ENCODE measurements around the gene ATP5MK. TPM values are rescaled to one million over a fixed set of nuclear protein-coding genes. Genes with fewer than 3 reads are reported as not detected.

Gene ATP5MK, protein sequence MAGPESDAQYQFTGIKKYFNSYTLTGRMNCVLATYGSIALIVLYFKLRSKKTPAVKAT
- total RNA-seq (543 TPM), polyA plus RNA-seq (ENCODE audit: insufficient read depth in 1 of 8, insufficient read length in 8 of 8, low replicate concordance in 1 of 8) (100 to 1,000 TPM; 219 to 293 (median 242) TPM)
- long read RNA-seq, donor 1, transcript ATP5MD-201 (4 exons, 364 nt): major isoform, 102 of 115 reads
- long read RNA-seq, donor 1, partial matches to known transcripts: 10 of 115 reads
- long read RNA-seq, donor 1, other reads (novel, unspliced or antisense): 0 of 115 reads
- long read RNA-seq, donor 2, transcript ATP5MD-201 (4 exons, 364 nt): major isoform, 40 of 46 reads
- long read RNA-seq, donor 2, partial matches to known transcripts: 5 of 46 reads
- long read RNA-seq, donor 2, other reads (novel, unspliced or antisense): 0 of 46 reads
- long read RNA-seq, donor 3, transcript ATP5MD-204 (5 exons, 626 nt): minor isoform, 6 of 232 reads
- long read RNA-seq, donor 3, transcript ATP5MD-201 (4 exons, 364 nt): major isoform, 201 of 232 reads
- long read RNA-seq, donor 3, partial matches to known transcripts: 19 of 232 reads
- long read RNA-seq, donor 3, other reads (novel, unspliced or antisense): 6 of 232 reads
- long read RNA-seq, donor 4, transcript ATP5MD-201 (4 exons, 364 nt): major isoform, 123 of 141 reads
- long read RNA-seq, donor 4, transcript ATP5MD-204 (5 exons, 626 nt): minor isoform, 5 of 141 reads
- long read RNA-seq, donor 4, partial matches to known transcripts: 10 of 141 reads
- long read RNA-seq, donor 4, other reads (novel, unspliced or antisense): 0 of 141 reads
- long read RNA-seq, donor 5, transcript ATP5MD-202 (5 exons, 560 nt): minor isoform, 7 of 553 reads
- long read RNA-seq, donor 5, transcript ATP5MD-204 (5 exons, 626 nt): minor isoform, 11 of 553 reads
- long read RNA-seq, donor 5, transcript ATP5MD-201 (4 exons, 364 nt): major isoform, 473 of 553 reads
- long read RNA-seq, donor 5, partial matches to known transcripts: 37 of 553 reads
- long read RNA-seq, donor 5, other reads (novel, unspliced or antisense): 24 of 553 reads
- long read RNA-seq, donor 6, transcript ATP5MD-202 (5 exons, 560 nt): minor isoform, 12 of 640 reads
- long read RNA-seq, donor 6, transcript ATP5MD-204 (5 exons, 626 nt): minor isoform, 5 of 640 reads
- long read RNA-seq, donor 6, transcript ATP5MD-201 (4 exons, 364 nt): major isoform, 544 of 640 reads
- long read RNA-seq, donor 6, partial matches to known transcripts: 67 of 640 reads
- long read RNA-seq, donor 6, other reads (novel, unspliced or antisense): 7 of 640 reads
- long read RNA-seq, donor 7, transcript ATP5MD-204 (5 exons, 626 nt): minor isoform, 17 of 374 reads
- long read RNA-seq, donor 7, transcript ATP5MD-201 (4 exons, 364 nt): major isoform, 314 of 374 reads
- long read RNA-seq, donor 7, partial matches to known transcripts: 32 of 374 reads
- long read RNA-seq, donor 7, other reads (novel, unspliced or antisense): 6 of 374 reads
- long read RNA-seq, donor 8, transcript ATP5MD-204 (5 exons, 626 nt): minor isoform, 10 of 266 reads
- long read RNA-seq, donor 8, transcript ATP5MD-201 (4 exons, 364 nt): major isoform, 217 of 266 reads
- long read RNA-seq, donor 8, partial matches to known transcripts: 36 of 266 reads
- long read RNA-seq, donor 8, other reads (novel, unspliced or antisense): 0 of 266 reads
- long read RNA-seq, donor 9, transcript ATP5MD-204 (5 exons, 626 nt): minor isoform, 5 of 259 reads
- long read RNA-seq, donor 9, transcript ATP5MD-201 (4 exons, 364 nt): major isoform, 232 of 259 reads
- long read RNA-seq, donor 9, partial matches to known transcripts: 20 of 259 reads
- long read RNA-seq, donor 9, other reads (novel, unspliced or antisense): 0 of 259 reads
- long read RNA-seq, donor 10, transcript ATP5MD-201 (4 exons, 364 nt): major isoform, 412 of 491 reads
- long read RNA-seq, donor 10, transcript ATP5MD-204 (5 exons, 626 nt): minor isoform, 10 of 491 reads
- long read RNA-seq, donor 10, partial matches to known transcripts: 64 of 491 reads
- long read RNA-seq, donor 10, other reads (novel, unspliced or antisense): 0 of 491 reads
- long read RNA-seq, donor 11, transcript ATP5MD-204 (5 exons, 626 nt): minor isoform, 7 of 287 reads
- long read RNA-seq, donor 11, transcript ATP5MD-201 (4 exons, 364 nt): major isoform, 246 of 287 reads
- long read RNA-seq, donor 11, partial matches to known transcripts: 22 of 287 reads
- long read RNA-seq, donor 11, other reads (novel, unspliced or antisense): 5 of 287 reads

DNA sequence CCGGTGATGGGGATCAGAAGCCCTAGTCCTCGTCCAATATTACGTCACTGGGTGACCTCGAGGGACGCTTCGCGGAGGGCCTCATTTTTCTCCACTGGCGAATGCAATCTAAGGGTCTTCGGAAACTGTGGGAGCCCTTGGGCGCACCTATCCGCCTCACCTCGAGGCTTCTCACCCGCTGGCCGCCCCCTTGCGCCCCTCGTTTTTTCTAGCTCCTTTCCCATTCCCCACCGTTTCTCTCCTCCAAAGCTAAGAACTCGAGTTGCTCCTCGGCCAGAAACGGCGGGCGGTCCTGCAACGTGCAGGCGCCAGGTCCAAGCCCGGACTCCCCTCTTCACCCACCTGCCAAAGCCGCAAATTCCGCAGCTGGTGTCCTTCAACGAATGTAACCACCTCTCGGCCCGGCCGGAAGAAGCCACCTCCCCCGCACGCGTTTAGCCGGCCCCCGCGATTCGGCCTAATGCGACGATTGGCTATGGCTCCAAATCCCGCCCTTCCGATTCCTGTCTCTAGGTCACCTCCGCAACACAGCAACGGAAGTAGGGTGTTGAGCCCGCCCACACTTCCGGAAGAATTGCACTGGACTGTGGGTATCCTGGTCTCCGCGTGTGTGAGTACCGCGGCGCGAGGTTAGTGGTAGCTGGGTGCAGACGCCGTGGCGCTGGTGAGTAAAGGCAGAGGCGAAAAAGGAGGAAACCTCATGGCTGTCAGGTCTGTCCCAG, at the start of gene ATP5MK, which contains the start of gene PDCD11:
ATP5MK (minus strand) TSS at position 409 of the 722 bp plus-strand sequence. CDS start 4,018 bp downstream, outside the sequence.
PDCD11 (plus strand) TSS at position 560 of the 722 bp plus-strand sequence. CDS start 1,801 bp downstream, outside the sequence.
- Histone ChIP-seq H3K4me1 (ENCODE audit: control insufficient read depth, insufficient read depth, low read length) (peaks cover 14% of the 10 kb centered on the region), H3K9me3 (replicated peaks; ENCODE audit: control insufficient read depth, low read depth, low read length) (no peaks in the 10 kb centered on the region), H3K27me3 (ENCODE audit: control insufficient read depth, insufficient read depth, low read length) (no peaks in the 10 kb centered on the region), H3K36me3 (ENCODE audit: control insufficient read depth, insufficient read depth, low read length) (peaks cover 32% of the 10 kb centered on the region), H3K4me3 (ENCODE audit: low read length) (peak within 1 kb of the TSS; percentile 87), H3K27ac (ENCODE audit: low read length) (peak within 1 kb of the TSS; percentile 87)
- WGBS (ENCODE audit: insufficient coverage): under 1% methylated on average over 48 of the region's 56 CpGs
- DNase-seq: peak; percentile 99

DNA sequence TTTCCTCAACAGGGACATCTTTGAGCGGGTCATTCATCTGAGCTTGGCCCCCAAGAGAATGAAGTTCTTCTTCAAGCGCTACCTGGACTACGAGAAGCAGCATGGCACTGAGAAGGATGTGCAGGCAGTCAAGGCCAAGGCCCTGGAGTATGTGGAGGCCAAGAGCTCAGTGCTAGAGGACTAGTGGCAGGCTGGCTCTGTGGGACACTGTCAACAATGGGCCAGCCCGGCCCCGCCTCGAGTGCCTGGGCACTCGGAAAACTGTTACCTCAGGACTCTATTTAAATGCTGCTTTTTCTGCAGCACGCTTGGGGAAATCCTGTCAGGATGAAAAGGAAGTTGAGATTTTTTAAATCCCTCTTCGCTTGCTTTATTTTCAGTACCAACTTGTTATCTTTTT, 49.1 kb upstream of the ATP5MK start:
- H3K4me1 ChIP-seq (ENCODE audit: control insufficient read depth, insufficient read depth, low read length): peaks cover 39% of the 10 kb centered on the region
- H3K9me3 ChIP-seq (replicated peaks; ENCODE audit: control insufficient read depth, low read depth, low read length): no peaks in the 10 kb centered on the region
- no peak for DNase-seq
- 77% methylated on average over 6 of the region's 9 CpGs for WGBS (ENCODE audit: insufficient coverage)
- no peak overlapping the region for H3K27ac ChIP-seq (ENCODE audit: low read length)
- H3K4me3 ChIP-seq (ENCODE audit: low read length): no peak overlapping the region
- no peaks in the 10 kb centered on the region for H3K27me3 ChIP-seq (ENCODE audit: control insufficient read depth, insufficient read depth, low read length)
- H3K36me3 ChIP-seq (ENCODE audit: control insufficient read depth, insufficient read depth, low read length): peaks cover 89% of the 10 kb centered on the region

DNA sequence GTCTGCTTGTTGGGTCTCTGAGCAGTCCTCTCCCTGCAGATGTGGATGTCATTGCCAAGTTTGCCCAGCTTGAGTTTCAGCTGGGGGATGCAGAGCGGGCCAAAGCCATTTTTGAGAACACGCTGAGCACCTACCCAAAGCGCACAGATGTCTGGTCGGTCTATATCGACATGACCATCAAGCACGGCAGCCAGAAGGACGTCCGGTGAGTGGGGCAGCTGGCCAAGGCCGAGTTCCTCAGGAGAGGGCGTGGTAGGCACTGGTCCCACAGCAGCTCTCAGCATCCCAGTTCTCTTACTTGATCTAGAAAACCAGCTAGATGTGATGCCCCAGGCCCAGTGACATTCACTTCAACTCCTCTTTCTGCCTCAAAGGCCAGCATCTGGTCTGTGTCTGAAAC, 48.2 kb upstream of the ATP5MK start:
- Histone ChIP-seq H3K4me3 (ENCODE audit: low read length) (no peak overlapping the region), H3K9me3 (replicated peaks; ENCODE audit: control insufficient read depth, low read depth, low read length) (no peaks in the 10 kb centered on the region), H3K36me3 (ENCODE audit: control insufficient read depth, insufficient read depth, low read length) (peaks cover 91% of the 10 kb centered on the region), H3K4me1 (ENCODE audit: control insufficient read depth, insufficient read depth, low read length) (peaks cover 30% of the 10 kb centered on the region), H3K27ac (ENCODE audit: low read length) (no peak overlapping the region), H3K27me3 (ENCODE audit: control insufficient read depth, insufficient read depth, low read length) (no peaks in the 10 kb centered on the region)
- no peak for DNase-seq
- WGBS (ENCODE audit: insufficient coverage): 71% methylated on average over 10 of the region's 10 CpGs

DNA sequence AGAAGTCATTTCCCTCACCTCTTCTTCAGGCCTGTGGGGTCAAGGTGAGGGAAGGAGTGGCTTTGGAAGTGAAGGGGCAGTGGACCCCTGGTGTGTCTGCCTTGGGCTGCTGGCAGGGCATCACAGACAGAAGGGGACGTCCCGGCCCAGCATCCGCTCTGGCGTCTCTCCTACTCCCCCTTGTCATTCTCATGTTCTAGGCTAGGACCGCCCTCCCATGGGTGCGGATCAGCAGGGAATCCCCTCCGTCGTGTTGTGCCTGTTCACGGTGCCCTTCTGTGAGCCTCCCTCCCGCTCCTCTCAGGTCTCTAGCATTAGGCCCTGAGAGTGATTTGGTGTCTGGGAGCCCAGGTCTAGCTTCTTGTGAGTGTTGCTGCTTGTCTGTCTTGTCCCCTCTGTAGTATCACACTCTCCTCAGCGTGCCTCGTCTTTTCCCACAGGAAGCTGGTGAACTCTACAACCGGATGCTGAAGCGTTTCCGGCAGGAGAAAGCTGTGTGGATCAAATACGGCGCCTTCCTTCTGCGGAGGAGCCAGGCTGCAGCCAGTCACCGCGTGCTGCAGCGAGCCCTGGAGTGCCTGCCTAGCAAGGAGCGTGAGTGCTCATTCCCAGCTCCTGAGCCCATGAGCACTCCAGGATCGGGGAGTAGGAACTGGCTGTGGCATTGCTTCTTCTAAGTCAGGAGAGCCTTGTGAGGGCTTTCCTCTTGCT, 47.4 kb upstream of the ATP5MK start:
- no peak overlapping the region for H3K27ac ChIP-seq (ENCODE audit: low read length)
- H3K36me3 ChIP-seq (ENCODE audit: control insufficient read depth, insufficient read depth, low read length): peaks cover 91% of the 10 kb centered on the region
- no peak overlapping the region for H3K4me3 ChIP-seq (ENCODE audit: low read length)
- no peaks in the 10 kb centered on the region for H3K9me3 ChIP-seq (replicated peaks; ENCODE audit: control insufficient read depth, low read depth, low read length)
- H3K4me1 ChIP-seq (ENCODE audit: control insufficient read depth, insufficient read depth, low read length): peaks cover 26% of the 10 kb centered on the region
- no peaks in the 10 kb centered on the region for H3K27me3 ChIP-seq (ENCODE audit: control insufficient read depth, insufficient read depth, low read length)
- WGBS (ENCODE audit: insufficient coverage): 83% methylated on average over 15 of the region's 23 CpGs
- DNase-seq: no peak

DNA sequence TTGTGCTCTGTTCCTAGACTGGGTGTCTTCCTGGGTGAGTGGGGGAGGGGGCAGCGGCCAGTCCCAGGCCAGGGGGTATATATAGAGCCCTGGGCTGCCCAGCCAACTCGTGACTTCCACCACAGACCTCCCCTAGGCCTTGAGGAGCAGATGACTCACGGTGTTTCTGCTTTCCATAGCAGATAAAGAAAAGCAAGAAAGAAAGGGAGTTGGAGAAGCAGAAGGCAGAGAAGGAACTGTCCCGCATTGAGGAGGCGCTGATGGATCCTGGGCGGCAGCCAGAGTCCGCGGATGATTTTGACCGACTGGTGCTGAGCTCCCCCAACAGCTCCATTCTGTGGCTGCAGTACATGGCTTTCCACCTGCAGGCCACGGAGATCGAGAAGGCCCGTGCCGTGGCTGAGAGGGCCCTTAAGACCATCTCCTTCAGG, 45.8 kb upstream of the ATP5MK start:
- Histone ChIP-seq H3K27ac (ENCODE audit: low read length) (no peak overlapping the region), H3K36me3 (ENCODE audit: control insufficient read depth, insufficient read depth, low read length) (peaks cover 94% of the 10 kb centered on the region), H3K9me3 (replicated peaks; ENCODE audit: control insufficient read depth, low read depth, low read length) (no peaks in the 10 kb centered on the region), H3K4me3 (ENCODE audit: low read length) (no peak overlapping the region), H3K27me3 (ENCODE audit: control insufficient read depth, insufficient read depth, low read length) (no peaks in the 10 kb centered on the region), H3K4me1 (ENCODE audit: control insufficient read depth, insufficient read depth, low read length) (peaks cover 26% of the 10 kb centered on the region)
- 43% methylated on average over 11 of the region's 13 CpGs for WGBS (ENCODE audit: insufficient coverage)
- DNase-seq: peak; percentile 54

DNA sequence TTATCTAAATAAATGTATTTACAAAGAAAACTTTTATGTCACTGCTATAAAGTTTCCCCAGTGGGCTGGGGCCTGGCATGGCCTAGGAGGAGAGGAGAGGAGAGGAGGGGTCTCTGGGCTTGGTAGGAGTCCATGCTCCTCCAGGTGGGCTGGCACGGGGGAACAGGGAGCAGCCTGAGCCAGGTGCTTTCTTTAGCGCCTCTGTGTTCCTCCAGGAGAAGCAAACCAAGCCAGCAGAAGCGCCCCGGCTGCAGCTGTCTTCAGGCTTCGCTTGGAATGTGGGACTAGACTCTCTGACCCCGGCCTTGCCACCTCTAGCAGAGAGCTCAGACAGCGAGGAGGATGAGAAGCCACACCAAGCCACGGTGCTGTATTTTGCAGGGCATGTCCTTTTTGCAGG, 45.3 kb upstream of the ATP5MK start:
- no peak for DNase-seq
- H3K36me3 ChIP-seq (ENCODE audit: control insufficient read depth, insufficient read depth, low read length): peaks cover 94% of the 10 kb centered on the region
- H3K4me1 ChIP-seq (ENCODE audit: control insufficient read depth, insufficient read depth, low read length): peaks cover 26% of the 10 kb centered on the region
- 75% methylated on average over 8 of the region's 8 CpGs for WGBS (ENCODE audit: insufficient coverage)
- H3K9me3 ChIP-seq (replicated peaks; ENCODE audit: control insufficient read depth, low read depth, low read length): no peaks in the 10 kb centered on the region
- no peak overlapping the region for H3K27ac ChIP-seq (ENCODE audit: low read length)
- H3K27me3 ChIP-seq (ENCODE audit: control insufficient read depth, insufficient read depth, low read length): no peaks in the 10 kb centered on the region
- H3K4me3 ChIP-seq (ENCODE audit: low read length): no peak overlapping the region

DNA sequence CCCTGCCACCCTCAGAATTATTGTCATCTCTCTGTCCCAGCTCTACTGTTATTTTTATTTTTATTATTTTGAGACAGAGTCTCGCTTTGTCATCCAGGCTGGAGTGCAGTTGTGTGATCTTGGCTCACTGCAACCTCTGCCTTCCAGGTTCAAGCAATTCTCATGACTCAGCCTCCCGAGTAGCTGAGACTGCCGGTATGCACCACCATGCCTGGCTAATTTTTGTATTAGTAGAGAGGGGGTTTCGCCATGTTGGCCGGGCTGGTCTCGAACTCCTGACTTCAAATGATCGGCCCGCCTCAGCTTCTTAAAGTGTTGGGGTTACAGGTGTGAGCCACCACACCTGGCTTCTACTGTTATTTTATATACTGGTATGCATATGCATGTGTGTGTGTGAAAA, 44.9 kb upstream of the ATP5MK start:
- H3K27me3 ChIP-seq (ENCODE audit: control insufficient read depth, insufficient read depth, low read length): no peaks in the 10 kb centered on the region
- no peak overlapping the region for H3K27ac ChIP-seq (ENCODE audit: low read length)
- no peak overlapping the region for H3K4me3 ChIP-seq (ENCODE audit: low read length)
- no peak for DNase-seq
- H3K36me3 ChIP-seq (ENCODE audit: control insufficient read depth, insufficient read depth, low read length): peaks cover 94% of the 10 kb centered on the region
- peaks cover 24% of the 10 kb centered on the region for H3K4me1 ChIP-seq (ENCODE audit: control insufficient read depth, insufficient read depth, low read length)
- no peaks in the 10 kb centered on the region for H3K9me3 ChIP-seq (replicated peaks; ENCODE audit: control insufficient read depth, low read depth, low read length)
- 100% methylated on average over 1 of the region's 8 CpGs for WGBS (ENCODE audit: insufficient coverage)

DNA sequence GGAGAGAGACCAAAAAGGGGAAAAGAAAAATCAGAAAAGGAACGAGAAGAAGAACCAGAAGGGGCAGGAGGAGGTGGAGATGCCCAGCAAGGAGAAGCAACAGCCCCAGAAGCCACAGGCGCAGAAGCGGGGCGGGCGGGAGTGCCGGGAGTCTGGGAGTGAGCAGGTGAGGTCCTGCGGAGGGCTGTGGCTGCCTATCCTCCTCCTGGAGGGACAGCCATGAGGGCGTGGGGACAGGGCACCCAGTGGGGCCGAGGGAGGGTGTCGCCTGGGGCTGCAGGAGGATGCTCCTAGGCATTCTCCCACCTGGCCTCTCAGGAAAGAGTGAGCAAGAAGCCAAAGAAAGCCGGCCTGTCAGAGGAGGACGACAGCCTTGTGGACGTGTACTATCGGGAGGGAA, 44.1 kb upstream of the ATP5MK start:
- no peak for DNase-seq
- H3K36me3 ChIP-seq (ENCODE audit: control insufficient read depth, insufficient read depth, low read length): peaks cover 92% of the 10 kb centered on the region
- peaks cover 17% of the 10 kb centered on the region for H3K4me1 ChIP-seq (ENCODE audit: control insufficient read depth, insufficient read depth, low read length)
- no peaks in the 10 kb centered on the region for H3K27me3 ChIP-seq (ENCODE audit: control insufficient read depth, insufficient read depth, low read length)
- no peaks in the 10 kb centered on the region for H3K9me3 ChIP-seq (replicated peaks; ENCODE audit: control insufficient read depth, low read depth, low read length)
- WGBS (ENCODE audit: insufficient coverage): 91% methylated on average over 14 of the region's 14 CpGs
- H3K27ac ChIP-seq (ENCODE audit: low read length): no peak overlapping the region
- no peak overlapping the region for H3K4me3 ChIP-seq (ENCODE audit: low read length)

All from muscle of leg (tissue), 16 donors.